HepG2 (cell line): ENCODE results near the gene C1GALT1C1. TPM values are rescaled to one million over a fixed set of nuclear protein-coding genes. Genes with fewer than 3 reads are reported as not detected.
"Not testable (repeated sequence)": the region's sequence is repeated elsewhere in the genome, so short reads cannot be mapped to it uniquely, and the experiment has no call there.

Experiments
- ATAC-seq: fragments of 200-7000 bp; cut with Tn5 transposase; 3 replicates; pipeline ENCODE4 v1.9.1; 2020; ENCODE audit warnings: mild to moderate bottlenecking, moderate library complexity
- BruUV-seq: library from RNA; stranded (reverse); fragments of 400-500 nt; replicated peaks from 2 replicates; lab custom pipeline; 2021; lab: Mats Ljungman, UMichigan
- CTCF ChIA-PET: fragments of 300-600 bp; formaldehyde crosslinking; extraction: SDS; loops from one replicate; lab custom pipeline; 2021; ENCODE audit warnings: low total read pairs, inconsistent platforms, low intra/inter-chr PET ratio; lab: Yijun Ruan, JAX
- POLR2A ChIA-PET: fragments of 350-600 bp; sonication (Branson Sonifier 250); formaldehyde crosslinking; loops from one replicate; lab custom pipeline; 2020; ENCODE audit warnings: antibody characterized with exemption, inconsistent platforms; lab: Yijun Ruan, JAX
- DNase-seq: peaks from one replicate; pipeline ENCODE4 v3.0.0-alpha.2; 2015; ENCODE audit warnings: low spot score
- FAIRE-seq: peaks from 3 replicates; lab custom pipeline; 2011; peaks lifted over from hg19 to GRCh38; lab: Jason Lieb, UNC
- H2AFZ ChIP-seq: one replicate; pipeline ENCODE4 v1.6.1; 2011; ENCODE audit warnings: low read length, inconsistent platforms
- H3K27ac ChIP-seq: fragments of 300-600 bp; 3 replicates; pipeline ENCODE4 v1.8.0; 2011; ENCODE audit warnings: mixed run types, mild to moderate bottlenecking, mixed read lengths, low read length, inconsistent platforms; ENCODE audit not compliant: insufficient read depth; ENCODE audit errors: extremely low read length
- H3K27me3 ChIP-seq, 2 experiments: fragments of 200-600 bp in 1 of 2; 2 replicates in 1 of 2; 3 replicates in 1 of 2; pipeline versions ENCODE4 v1.6.0 to v1.8.0; 2011; ENCODE audit warnings: low read length in 2 of 2, mild to moderate bottlenecking in 2 of 2, moderate library complexity in 2 of 2, inconsistent platforms in 1 of 2; ENCODE audit not compliant: insufficient read depth in 2 of 2, control insufficient read depth in 1 of 2
- H3K36me3 ChIP-seq, 2 experiments: fragments of 200-600 bp in 1 of 2; replicated peaks in 1 of 2; 2 replicates in 1 of 2; 3 replicates in 1 of 2; pipeline versions ENCODE4 v1.5.1 to v1.8.0; 2011; ENCODE audit warnings: low read length in 2 of 2, inconsistent platforms in 1 of 2; ENCODE audit not compliant: insufficient read depth in 2 of 2, control insufficient read depth in 1 of 2
- H3K4me1 ChIP-seq: 2 replicates; pipeline ENCODE4 v1.5.1; 2012; ENCODE audit warnings: low read length, inconsistent platforms; ENCODE audit not compliant: insufficient read depth
- H3K4me2 ChIP-seq: 2 replicates; pipeline ENCODE4 v1.6.0; 2011; ENCODE audit warnings: low read depth, low read length, inconsistent platforms
- H3K4me3 ChIP-seq, 3 experiments: fragments of 200-600 bp in 1 of 3; sonication (generic), shearing (Covaris generic) in 1 of 3; replicated peaks in 1 of 3; 2 replicates each; pipeline ENCODE4 v1.5.1; 2011 to 2016; ENCODE audit warnings: low read length in 3 of 3, inconsistent platforms in 2 of 3, low read depth in 2 of 3, mild to moderate bottlenecking in 2 of 3, control low read depth in 1 of 3, mixed read lengths in 1 of 3; ENCODE audit not compliant: insufficient read depth in 1 of 3
- H3K79me2 ChIP-seq: one replicate; pipeline ENCODE4 v1.6.1; 2011; ENCODE audit warnings: low read length, inconsistent platforms; ENCODE audit not compliant: insufficient read depth
- H3K9ac ChIP-seq: 2 replicates; pipeline ENCODE4 v1.6.0; 2011; ENCODE audit warnings: mild to moderate bottlenecking, low read depth, low read length, inconsistent platforms; ENCODE audit not compliant: insufficient read depth
- H3K9me3 ChIP-seq: 2 replicates; pipeline ENCODE4 v1.5.1; 2012; ENCODE audit warnings: mild to moderate bottlenecking, low read length
- H4K20me1 ChIP-seq: 2 replicates; pipeline ENCODE4 v1.6.0; 2011; ENCODE audit warnings: inconsistent platforms, mild to moderate bottlenecking, low read length, moderate library complexity; ENCODE audit not compliant: insufficient read depth
- BATF2 ChIP-seq: sonication (generic); formaldehyde crosslinking; IDR thresholded peaks from 2 replicates; pipeline ENCODE4 v1.8.0; 2022; ENCODE audit warnings: mild to moderate bottlenecking, missing genetic modification reagents, moderate library complexity
- MYNN ChIP-seq: sonication (generic); formaldehyde crosslinking; IDR thresholded peaks from 2 replicates; pipeline ENCODE4 v1.4.0; 2020; ENCODE audit warnings: mild to moderate bottlenecking, low read depth, missing genetic modification reagents
- NR1H2 ChIP-seq: sonication (generic); formaldehyde crosslinking; IDR thresholded peaks from 2 replicates; pipeline ENCODE4 v1.8.1; 2022; ENCODE audit warnings: low read depth, missing genetic modification reagents, borderline replicate concordance
- ZKSCAN1 ChIP-seq: fragments of 150-350 bp; IDR thresholded peaks from 2 replicates; pipeline ENCODE4 v1.6.1; 2014; ENCODE audit warnings: low read length
- ZNF225 ChIP-seq: sonication (generic); formaldehyde crosslinking; IDR thresholded peaks from 2 replicates; pipeline ENCODE4 v1.4.0; 2020; ENCODE audit warnings: mild to moderate bottlenecking, missing genetic modification reagents
- ZNF841 ChIP-seq: sonication (generic); formaldehyde crosslinking; IDR thresholded peaks from 2 replicates; pipeline ENCODE4 v1.8.1; 2023; ENCODE audit warnings: missing genetic modification reagents, borderline replicate concordance
- WGBS: methylation state at CpG from one replicate; pipeline ENCODE4 v1.1.6; 2017; ENCODE audit warnings: low lambda C conversion rate; 5-methylcytosine and 5-hydroxymethylcytosine counted together
- in situ Hi-C: cut with HindIII; loops from 2 replicates; pipeline ENCODE4 v1.10.0; 2017; ENCODE audit warnings: low pct_unique_long_range_greater_than_20kb; ENCODE audit not compliant: extremely low pct_ligation_motif_present
- intact Hi-C: fragments of 100-400 bp; cut with micrococcal nuclease; formaldehyde crosslinking; loops from one replicate; pipeline ENCODE4 v1.10.0; 2022; ENCODE audit not compliant: unreplicated experiment
- polyA plus RNA-seq, 8 experiments: library from polyadenylated mRNA; depleted of rRNA in 3 of 8; stranded (reverse) in 7 of 8; unstranded in 1 of 8; fragments of >200 nt; fragmentation: Illumina TruSeq in 4 of 8; extraction: Trizol in 4 of 8; gene quantifications; 2 replicates each; pipeline versions ENCODE4 v1.2.1 to v1.2.3, GENCODE V29; 2011 to 2016; ENCODE audit warnings: low read depth in 4 of 8, missing spikeins in 1 of 8, mixed read lengths in 1 of 8; ENCODE audit not compliant: insufficient read depth in 1 of 8
- total RNA-seq, 5 experiments: library from RNA; depleted of rRNA; stranded (reverse); fragments of >200 nt; fragmentation: Illumina TruSeq; extraction: Trizol; gene quantifications; 2 replicates each; pipeline ENCODE4 v1.2.3, GENCODE V29; 2016; ENCODE audit warnings: low read depth in 1 of 5
- TF ChIP-seq, protein P1 (sequence below), 2 experiments: IDR thresholded peaks; 2 replicates each; pipeline ENCODE4 v1.6.1; 2011 to 2012; ENCODE audit warnings: low read length in 2 of 2, borderline replicate concordance in 1 of 2, low read depth in 1 of 2, mild to moderate bottlenecking in 1 of 2, moderate library complexity in 1 of 2
- TF ChIP-seq, protein P2 (sequence below): IDR thresholded peaks from 2 replicates; pipeline ENCODE4 v1.4.0; 2020; ENCODE audit warnings: mild to moderate bottlenecking, missing genetic modification reagents

C1GALT1C1 gene
- total and polyA plus RNA-seq, 2 of the 13 experiments (the other 11 are each of a cell fraction or from before 2014, with no cell fraction given): 26.3 to 31.9 TPM

DNA sequence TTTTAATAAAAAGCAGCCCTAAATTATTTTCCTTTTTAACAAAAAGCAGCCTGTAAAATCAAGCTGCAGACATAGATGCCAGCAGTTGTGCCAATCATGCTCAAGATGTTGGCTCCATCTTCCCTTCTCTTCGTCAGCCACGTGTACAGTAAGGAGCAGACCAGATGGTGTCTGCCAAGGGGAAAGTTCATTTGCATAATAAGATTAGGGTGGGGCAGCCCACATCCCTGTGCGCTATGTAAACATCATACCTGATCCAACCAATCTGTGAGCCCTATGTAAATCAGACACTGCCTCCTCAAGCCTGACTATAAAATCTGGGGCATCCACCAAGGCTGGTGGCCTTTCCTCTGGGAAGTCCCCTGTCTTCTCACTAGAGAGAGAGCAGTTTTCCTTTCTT is 23.1 kb upstream of the C1GALT1C1 start (continued):
- TF ChIP-seq BATF2 (CRISPR knock-in tag) (no peak), ZNF225 (no peak), NR1H2 (CRISPR knock-in tag) (no peak), MYNN (CRISPR knock-in tag) (no peak), ZKSCAN1 (no peak)

GRCh38 chrX:120652256-120652655 is 22.4 kb upstream of the C1GALT1C1 start:
- H3K4me3 ChIP-seq, POLR2A ChIA-PET, H3K9me3 ChIP-seq, ATAC-seq, H3K9ac ChIP-seq, H3K36me3 ChIP-seq, FAIRE-seq, H3K27me3 ChIP-seq, H2AFZ ChIP-seq, DNase-seq, H3K79me2 ChIP-seq, H4K20me1 ChIP-seq, H3K27ac ChIP-seq, intact Hi-C loops, H3K4me1 ChIP-seq, BruUV-seq, H3K4me2 ChIP-seq, in situ Hi-C loops, CTCF ChIA-PET: not testable (repeated sequence)
- WGBS: 0% methylated on average over 1 of the region's 1 CpG

DNA sequence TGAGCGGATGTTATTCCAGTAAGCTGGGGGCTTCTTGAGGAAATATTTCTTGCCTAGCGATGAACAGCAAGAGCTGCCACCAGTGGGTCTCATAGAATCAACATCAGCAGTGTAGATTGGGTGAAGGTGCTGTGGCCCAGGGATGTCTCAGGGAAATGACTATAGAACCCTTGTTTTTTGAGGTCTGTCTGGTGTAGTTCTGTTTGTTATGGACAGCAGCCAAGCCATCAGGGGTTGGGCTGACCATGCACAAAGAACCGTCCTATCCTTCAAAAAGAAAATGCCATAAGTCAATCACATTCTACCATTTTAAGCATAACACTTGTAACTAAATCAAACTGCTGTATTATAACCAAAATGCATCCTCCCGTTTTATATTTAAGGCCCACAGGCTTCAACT is 17.3 kb upstream of the C1GALT1C1 start:
- Histone ChIP-seq H3K4me2 (peak overlapping the region; percentile 36; the same call in 1 of the 2 replicates), H3K27ac (no peak overlapping the region), H3K4me3 (no peak overlapping the region), H4K20me1 (no peaks in the 10 kb centered on the region), H3K4me1 (peaks cover 12% of the 10 kb centered on the region), H3K27me3 (no peaks in the 10 kb centered on the region), H3K9me3 (no peaks in the 10 kb centered on the region), H2AFZ (no peak overlapping the region), H3K9ac (no peak overlapping the region), H3K36me3 (no peaks in the 10 kb centered on the region), H3K79me2 (no peaks in the 10 kb centered on the region)
- intact Hi-C loops (loop anchor here (1.0 kb wide), 1 partner anchor 14 kb away; no protein-coding TSS in a partner anchor), in situ Hi-C loops (no loop called here)
- DNase-seq (peak; percentile 43), FAIRE-seq (no peak), ATAC-seq (peak; percentile 66; the same call in 2 of the 3 replicates)
- BruUV-seq: no TSS peak
- POLR2A ChIA-PET: no interaction called here
- 0% methylated on average over 3 of the region's 4 CpGs for WGBS
- CTCF ChIA-PET: no interaction called here
- TF ChIP-seq, protein P1, sequence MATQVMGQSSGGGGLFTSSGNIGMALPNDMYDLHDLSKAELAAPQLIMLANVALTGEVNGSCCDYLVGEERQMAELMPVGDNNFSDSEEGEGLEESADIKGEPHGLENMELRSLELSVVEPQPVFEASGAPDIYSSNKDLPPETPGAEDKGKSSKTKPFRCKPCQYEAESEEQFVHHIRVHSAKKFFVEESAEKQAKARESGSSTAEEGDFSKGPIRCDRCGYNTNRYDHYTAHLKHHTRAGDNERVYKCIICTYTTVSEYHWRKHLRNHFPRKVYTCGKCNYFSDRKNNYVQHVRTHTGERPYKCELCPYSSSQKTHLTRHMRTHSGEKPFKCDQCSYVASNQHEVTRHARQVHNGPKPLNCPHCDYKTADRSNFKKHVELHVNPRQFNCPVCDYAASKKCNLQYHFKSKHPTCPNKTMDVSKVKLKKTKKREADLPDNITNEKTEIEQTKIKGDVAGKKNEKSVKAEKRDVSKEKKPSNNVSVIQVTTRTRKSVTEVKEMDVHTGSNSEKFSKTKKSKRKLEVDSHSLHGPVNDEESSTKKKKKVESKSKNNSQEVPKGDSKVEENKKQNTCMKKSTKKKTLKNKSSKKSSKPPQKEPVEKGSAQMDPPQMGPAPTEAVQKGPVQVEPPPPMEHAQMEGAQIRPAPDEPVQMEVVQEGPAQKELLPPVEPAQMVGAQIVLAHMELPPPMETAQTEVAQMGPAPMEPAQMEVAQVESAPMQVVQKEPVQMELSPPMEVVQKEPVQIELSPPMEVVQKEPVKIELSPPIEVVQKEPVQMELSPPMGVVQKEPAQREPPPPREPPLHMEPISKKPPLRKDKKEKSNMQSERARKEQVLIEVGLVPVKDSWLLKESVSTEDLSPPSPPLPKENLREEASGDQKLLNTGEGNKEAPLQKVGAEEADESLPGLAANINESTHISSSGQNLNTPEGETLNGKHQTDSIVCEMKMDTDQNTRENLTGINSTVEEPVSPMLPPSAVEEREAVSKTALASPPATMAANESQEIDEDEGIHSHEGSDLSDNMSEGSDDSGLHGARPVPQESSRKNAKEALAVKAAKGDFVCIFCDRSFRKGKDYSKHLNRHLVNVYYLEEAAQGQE (IDR thresholded peaks at IDR 0.05; ENCODE audit: borderline replicate concordance in 1 of 2, low read depth in 1 of 2, low read length in 2 of 2): 0 out of 4 replicates have a peak, but pooled peaks of 1 of the 2 experiments have one; percentile 49
- TF ChIP-seq, protein P2, sequence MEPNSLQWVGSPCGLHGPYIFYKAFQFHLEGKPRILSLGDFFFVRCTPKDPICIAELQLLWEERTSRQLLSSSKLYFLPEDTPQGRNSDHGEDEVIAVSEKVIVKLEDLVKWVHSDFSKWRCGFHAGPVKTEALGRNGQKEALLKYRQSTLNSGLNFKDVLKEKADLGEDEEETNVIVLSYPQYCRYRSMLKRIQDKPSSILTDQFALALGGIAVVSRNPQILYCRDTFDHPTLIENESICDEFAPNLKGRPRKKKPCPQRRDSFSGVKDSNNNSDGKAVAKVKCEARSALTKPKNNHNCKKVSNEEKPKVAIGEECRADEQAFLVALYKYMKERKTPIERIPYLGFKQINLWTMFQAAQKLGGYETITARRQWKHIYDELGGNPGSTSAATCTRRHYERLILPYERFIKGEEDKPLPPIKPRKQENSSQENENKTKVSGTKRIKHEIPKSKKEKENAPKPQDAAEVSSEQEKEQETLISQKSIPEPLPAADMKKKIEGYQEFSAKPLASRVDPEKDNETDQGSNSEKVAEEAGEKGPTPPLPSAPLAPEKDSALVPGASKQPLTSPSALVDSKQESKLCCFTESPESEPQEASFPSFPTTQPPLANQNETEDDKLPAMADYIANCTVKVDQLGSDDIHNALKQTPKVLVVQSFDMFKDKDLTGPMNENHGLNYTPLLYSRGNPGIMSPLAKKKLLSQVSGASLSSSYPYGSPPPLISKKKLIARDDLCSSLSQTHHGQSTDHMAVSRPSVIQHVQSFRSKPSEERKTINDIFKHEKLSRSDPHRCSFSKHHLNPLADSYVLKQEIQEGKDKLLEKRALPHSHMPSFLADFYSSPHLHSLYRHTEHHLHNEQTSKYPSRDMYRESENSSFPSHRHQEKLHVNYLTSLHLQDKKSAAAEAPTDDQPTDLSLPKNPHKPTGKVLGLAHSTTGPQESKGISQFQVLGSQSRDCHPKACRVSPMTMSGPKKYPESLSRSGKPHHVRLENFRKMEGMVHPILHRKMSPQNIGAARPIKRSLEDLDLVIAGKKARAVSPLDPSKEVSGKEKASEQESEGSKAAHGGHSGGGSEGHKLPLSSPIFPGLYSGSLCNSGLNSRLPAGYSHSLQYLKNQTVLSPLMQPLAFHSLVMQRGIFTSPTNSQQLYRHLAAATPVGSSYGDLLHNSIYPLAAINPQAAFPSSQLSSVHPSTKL (CRISPR knock-in tag): 0 out of 2 replicates have a peak, but pooled peaks have one; percentile 10
- TF ChIP-seq ZNF841 (CRISPR knock-in tag): no peak
